Hematopoietic multipotent progenitor cell treated with erythropoietin and hydrocortisone succinate and interleukin-3 and kit ligand, for 17 days (in vitro differentiated cells): Measurements from ENCODE around the gene PARP14.
"Not testable (repeated sequence)": the region's sequence is repeated elsewhere in the genome, so short reads cannot be mapped to it uniquely, and the experiment has no call there.

Experiments
- DNase-seq: peaks from one replicate; pipeline ENCODE4 v3.0.0-alpha.2; 2015; ENCODE audit warnings: low spot score

The PARP14 gene

GRCh38 chr3:122679085-122679881, 1.4 kb upstream of the PARP14 start:
- peak; percentile 76 for DNase-seq

- DNase-seq = peak; percentile 44
These were observed 661 bp upstream of the PARP14 start for GRCh38 chr3:122679882-122680474.

GRCh38 chr3:122681284-122681973, 790 bp downstream of the PARP14 start:
- DNase-seq = no peak

- no peak for DNase-seq
These were observed 1.4 kb downstream of the PARP14 start for GRCh38 chr3:122681974-122682409.

GRCh38 chr3:122682778-122683411, 2.3 kb downstream of the PARP14 start:
- DNase-seq = not testable (repeated sequence)

- DNase-seq = no peak
These were observed 6.7 kb downstream of the PARP14 start for GRCh38 chr3:122687298-122687697.

GRCh38 chr3:122688996-122689395, 8.4 kb downstream of the PARP14 start:
- no peak for DNase-seq

- no peak for DNase-seq
These were observed 8.9 kb downstream of the PARP14 start for GRCh38 chr3:122689587-122689986.

GRCh38 chr3:122690096-122690495, 9.5 kb downstream of the PARP14 start:
- DNase-seq = no peak

- no peak for DNase-seq
These were observed 10.6 kb downstream of the PARP14 start for GRCh38 chr3:122691195-122691594.

GRCh38 chr3:122692674-122693073, 12.0 kb downstream of the PARP14 start:
- DNase-seq = no peak

GRCh38 chr3:122694966-122695365, 14.3 kb downstream of the PARP14 start:
- no peak for DNase-seq

- DNase-seq = no peak
These were observed 15.4 kb downstream of the PARP14 start for GRCh38 chr3:122695927-122696561.

GRCh38 chr3:122697952-122698620, 17.4 kb downstream of the PARP14 start:
- no peak for DNase-seq

- DNase-seq = no peak
These were observed 19.6 kb downstream of the PARP14 start for GRCh38 chr3:122700193-122700592.

GRCh38 chr3:122705379-122705778, 24.7 kb downstream of the PARP14 start:
- no peak for DNase-seq

- DNase-seq = not testable (repeated sequence)
These were observed 30.1 kb downstream of the PARP14 start for GRCh38 chr3:122710616-122711251.

- no peak for DNase-seq
These were observed 33.6 kb downstream of the PARP14 start for GRCh38 chr3:122714273-122714672.

- DNase-seq = no peak
These were observed 36.0 kb downstream of the PARP14 start for GRCh38 chr3:122716667-122717066.

- no peak for DNase-seq
These were observed 38.8 kb downstream of the PARP14 start for GRCh38 chr3:122719273-122719921.
